ENCODE data around the gene PPCDC.
"Not testable (repeated sequence)": the region's sequence is repeated elsewhere in the genome, so short reads cannot be mapped to it uniquely, and the experiment has no call there.

PPCDC gene

DNA sequence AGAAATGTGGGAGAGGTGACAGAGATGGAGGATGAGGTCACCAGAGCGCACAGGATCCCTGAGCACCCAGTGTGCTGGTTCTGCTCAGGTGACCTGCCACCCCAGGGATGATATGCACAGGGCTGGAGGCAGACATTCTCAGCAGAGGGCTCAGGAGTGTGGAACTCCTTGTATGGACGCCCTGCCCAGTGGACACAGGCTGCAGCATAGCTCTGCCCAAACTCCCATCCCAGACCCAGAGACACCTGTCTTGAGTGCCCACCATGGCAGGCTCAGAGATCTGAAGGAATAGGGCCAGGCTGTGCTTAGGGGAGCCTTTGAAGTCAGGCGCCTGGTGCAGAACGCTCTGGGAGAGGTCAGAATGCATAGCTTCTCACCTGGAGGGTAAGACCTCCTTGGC lies 47.3 kb downstream of the PPCDC start:
- no peak for DNase-seq

DNA sequence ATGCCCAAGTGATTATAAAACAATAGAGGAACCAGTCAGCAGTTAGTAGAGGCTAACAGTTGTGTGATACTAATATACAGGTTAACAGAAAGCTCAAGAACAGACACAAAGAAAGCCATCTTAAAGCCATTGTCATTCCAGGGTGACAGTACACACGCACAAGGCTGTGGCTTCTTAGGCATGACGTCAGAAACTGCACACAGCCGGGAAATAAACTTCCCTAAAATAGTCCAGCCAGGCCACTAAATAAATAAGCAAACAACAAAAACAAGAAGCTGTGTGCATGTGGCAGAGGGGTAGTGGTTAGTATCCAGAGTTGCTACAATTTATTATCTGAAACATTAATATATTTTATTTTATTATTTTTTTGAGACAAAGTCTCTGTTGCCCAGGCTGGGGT lies 49.8 kb downstream of the PPCDC start:
- no peak for DNase-seq

DNA sequence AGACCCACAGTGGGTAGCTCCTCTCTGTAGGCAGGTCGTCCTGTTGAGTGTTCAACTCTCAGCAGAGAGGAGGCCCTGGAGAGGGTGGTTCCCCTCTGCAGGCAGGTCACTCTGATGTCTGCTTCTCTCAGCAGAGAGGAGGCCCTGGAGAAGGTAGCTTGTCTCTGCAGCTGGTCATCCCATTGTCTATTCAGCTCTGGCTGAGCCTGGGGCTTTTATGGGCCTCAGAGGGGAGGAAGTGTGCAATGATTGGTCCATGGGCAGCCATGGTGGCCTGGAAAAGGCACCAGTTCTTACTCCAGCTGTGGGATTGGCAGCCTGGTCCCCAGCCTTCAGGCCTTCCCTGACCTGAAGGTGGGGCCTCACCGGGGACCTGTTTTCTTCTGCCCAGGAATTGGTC lies 52.9 kb downstream of the PPCDC start:
- DNase-seq = no peak

DNA sequence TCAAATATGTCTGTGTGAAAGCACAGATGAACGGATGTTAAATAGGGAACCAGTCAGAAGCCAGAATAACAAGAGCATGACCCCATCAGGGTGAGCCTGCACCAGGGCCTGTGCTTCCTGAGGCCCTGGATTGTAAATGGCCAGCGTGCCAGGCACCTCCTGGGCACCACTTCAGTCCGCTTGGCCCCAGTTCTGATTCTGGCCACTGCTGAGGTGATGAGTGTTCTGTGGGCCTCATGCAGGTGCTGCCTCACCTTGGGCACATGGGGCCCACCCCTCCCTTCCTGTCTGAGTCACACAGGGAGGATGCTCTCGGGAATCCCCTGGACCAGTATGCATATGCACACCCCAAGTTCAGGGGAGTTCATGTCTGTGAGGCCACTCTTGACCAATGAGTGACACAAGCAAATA lies 54.2 kb downstream of the PPCDC start:
- DNase-seq = not testable (repeated sequence)

DNA sequence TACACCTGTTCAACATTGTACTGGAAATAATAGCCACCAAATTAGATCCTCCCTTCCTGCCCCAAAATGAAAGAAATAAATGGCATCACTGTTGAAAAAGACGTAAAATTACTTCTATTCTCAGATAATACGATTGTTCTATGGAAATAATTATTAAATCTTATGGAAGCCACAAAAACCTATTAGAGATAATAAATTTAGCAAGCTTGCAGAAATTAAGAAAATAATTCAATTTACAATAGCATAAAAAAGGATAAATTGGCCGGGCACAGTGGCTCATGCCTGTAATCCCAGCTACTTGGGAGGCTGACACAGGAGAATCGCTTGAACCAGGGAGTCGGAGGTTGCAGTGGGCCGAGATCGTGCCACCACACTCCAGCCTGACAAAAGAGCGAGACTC lies 57.8 kb downstream of the PPCDC start:
- DNase-seq = no peak

DNA sequence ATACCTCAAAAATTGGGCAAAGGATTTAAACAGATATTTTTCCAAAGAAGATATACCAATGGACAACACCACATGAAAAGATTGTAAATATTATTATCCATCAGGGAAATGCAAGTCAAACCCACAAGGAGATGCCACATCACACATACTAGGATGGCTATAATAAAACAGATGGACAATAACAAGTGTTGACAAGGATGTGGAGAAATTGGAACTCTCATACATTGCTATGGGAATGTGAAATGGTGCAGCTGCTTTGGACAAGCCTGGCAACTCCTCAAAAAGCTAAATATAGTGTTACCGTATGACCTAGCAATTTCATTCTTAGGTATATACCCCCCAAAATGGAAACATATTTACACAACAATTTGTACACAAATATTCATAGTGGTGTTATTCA lies 59.3 kb downstream of the PPCDC start:
- DNase-seq = no peak

DNA sequence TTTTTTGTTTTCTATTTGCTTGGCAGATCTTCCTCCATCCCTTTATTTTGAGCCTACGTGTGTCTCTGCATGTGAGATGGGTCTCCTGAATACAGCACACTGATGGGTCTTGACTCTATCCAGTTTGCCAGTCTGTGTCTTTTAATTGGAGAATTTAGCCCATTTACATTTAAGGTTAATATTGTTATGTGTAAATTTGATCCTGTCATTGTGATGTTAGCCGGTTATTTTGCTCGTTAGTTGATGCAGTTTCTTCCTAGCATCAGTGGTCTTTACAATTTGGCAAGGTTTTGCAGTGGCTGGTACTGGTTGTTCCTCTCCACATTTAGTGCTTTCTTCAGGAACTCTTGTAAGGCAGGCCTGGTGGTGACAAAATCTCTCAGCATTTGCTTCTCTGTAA lies 62.3 kb downstream of the PPCDC start:
- not testable (repeated sequence) for DNase-seq

DNA sequence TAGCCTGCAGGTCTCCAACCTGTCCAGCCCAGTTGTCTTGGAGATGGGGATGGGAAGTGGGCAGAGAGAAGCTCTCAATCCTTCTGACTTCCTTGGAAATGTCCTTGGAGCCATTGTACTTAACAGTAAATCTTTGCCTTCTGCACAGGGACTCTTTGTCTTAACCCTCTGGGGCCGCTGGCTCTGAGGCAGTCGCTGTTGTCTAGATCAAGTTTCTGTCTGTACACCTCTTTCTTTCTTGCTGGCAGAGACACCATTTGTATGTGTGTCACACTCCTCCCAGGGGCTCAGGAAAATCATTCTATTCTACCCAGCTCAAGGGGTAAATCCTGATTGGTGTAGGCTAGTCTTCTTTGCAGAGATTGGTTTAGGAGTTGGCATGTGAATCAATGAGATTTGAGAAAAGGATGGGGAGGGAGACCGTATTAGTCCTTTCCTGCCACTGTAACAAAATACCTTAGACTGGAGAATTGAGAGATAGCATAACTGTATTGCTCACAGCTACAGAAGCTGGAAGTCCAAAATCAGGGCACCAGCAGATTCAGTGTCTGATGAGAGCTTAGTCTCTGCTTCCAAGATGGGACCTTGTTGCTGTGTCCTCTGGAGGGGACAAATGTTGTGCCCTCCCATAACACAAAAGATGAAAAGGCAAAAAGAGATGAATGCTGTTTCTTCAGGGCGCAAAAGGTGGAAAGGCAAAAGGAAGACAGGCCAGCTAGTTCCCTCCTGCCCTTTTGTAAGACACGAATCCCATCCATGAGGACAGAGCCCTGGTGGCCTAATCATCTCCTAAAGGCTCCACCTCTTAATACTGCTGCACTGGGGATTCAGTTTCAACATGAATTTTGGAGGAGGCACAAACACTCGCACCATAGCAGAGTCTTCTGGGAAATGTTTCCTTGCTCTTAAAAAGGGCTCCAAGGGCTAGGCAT lies 66.3 kb downstream of the PPCDC start:
- DNase-seq = no peak

DNA sequence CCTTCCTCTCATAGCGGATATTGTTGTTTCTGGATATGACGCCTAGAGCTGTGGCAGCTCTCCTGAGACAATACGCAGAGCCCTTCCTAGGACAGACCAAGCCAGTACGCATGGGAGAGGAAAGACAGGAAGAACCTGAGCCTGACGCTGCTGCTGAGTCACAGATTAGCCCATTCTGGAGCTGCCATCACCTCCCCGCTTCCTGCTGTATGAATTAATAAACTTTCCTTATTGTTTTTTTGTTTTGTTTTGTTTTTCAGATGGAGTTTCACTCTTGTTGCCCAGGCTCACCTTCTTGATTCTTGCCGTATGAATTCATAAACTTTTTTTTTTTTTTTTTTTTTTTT lies 67.0 kb downstream of the PPCDC start:
- no peak for DNase-seq

DNA sequence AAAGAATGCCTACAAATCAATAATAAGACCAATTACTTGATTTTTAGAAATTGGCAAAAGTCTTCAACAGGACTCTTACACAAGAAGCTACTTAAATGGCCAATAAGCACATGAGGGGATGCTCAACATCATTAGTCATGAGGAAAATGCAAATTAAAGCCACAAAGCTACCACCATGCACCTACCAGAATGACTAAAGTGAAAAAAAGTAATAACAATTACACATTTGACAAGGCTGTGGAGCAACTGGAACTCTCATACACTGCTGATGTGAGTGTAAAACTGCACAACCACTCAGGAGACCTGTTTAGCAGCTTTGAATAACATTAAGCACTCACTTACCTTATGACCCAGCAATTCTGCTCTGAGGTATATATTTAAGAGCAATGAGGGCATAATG lies 68.4 kb downstream of the PPCDC start:
- DNase-seq = no peak

DNA sequence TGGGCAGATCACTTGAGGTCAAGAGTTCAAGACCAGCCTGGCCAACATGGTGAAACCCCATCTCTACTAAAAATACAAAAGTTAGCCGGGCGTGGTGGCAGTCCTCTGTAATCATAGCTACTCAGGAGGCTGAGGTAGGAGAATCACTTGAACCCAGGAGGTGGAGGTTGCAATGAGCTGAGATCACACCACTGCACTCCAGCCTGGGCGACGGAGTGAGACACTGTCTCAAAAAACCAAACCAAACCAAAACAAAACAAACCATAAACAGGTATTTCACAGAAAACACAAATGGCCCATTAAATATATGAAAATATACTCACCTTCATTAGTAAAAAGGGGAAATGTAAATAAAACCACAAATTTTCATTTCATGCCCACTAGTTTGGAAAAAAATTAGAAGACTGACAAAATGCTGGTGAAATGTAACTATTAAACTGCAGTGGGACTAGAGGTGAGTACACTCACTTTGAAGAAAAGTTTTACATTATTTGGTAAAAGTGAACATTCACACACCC lies 71.6 kb downstream of the PPCDC start:
- DNase-seq = not testable (repeated sequence)

DNA sequence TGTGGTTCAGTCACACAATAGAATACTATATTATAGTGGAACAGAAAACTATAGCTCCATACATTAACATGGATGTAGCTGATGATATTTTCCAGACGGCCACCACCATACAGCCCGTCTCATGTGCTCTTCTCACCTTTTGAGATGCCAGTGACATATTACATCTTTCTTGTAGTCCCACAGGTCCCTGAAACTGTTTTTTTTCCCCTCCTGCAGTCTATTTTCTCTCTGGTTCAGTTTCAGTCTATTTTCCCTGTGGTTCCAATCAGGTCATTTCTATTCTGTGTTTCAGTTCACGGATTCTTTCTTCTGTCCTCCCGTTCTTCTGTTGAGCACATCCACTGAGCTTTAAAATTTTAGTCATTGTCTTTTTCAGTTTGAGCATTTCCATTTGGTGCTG lies 72.2 kb downstream of the PPCDC start:
- DNase-seq = no peak

DNA sequence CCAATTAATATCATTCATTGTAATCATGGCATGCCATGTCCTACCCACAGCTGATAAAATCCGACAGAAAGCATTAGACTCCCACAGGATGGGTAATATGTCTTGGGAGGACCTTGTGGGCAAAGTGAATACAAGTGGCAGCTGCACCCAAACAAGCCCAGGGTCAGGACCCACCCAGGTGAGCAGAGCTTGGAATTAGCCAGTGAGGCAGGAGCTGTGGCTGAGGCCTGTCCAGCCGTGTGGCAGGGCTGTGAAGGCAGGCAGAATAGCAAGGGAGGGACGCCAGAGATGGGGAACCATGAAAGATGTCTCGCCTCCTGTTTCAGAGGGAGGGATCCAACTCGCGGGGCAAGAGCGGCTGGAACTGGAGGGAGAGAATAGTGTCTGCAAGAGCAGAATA lies 74.5 kb downstream of the PPCDC start:
- no peak for DNase-seq

DNA sequence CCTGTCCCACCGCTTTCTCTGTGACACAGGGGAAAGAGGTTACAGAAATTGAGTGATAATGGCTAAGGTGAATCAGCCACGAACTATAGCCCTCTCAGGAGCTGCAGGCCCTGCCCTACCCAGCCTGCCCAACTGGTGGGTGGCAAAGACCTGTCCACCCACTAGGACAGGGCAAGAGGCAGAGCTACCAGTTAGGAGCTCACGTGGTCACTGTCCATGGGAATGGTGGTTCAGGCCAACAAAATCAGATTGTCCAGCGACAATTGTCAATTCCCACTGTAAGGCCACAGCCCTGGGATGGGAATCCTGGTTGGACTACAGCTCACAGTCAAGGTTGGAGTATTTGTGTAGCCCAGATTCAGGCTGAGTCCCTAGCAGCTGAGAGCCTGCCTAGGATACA lies 75.0 kb downstream of the PPCDC start:
- DNase-seq = no peak

Data from kidney glomerular epithelial cell (primary cell).